ENCODE measurements around the gene DDX56.

DDX56 gene, protein sequence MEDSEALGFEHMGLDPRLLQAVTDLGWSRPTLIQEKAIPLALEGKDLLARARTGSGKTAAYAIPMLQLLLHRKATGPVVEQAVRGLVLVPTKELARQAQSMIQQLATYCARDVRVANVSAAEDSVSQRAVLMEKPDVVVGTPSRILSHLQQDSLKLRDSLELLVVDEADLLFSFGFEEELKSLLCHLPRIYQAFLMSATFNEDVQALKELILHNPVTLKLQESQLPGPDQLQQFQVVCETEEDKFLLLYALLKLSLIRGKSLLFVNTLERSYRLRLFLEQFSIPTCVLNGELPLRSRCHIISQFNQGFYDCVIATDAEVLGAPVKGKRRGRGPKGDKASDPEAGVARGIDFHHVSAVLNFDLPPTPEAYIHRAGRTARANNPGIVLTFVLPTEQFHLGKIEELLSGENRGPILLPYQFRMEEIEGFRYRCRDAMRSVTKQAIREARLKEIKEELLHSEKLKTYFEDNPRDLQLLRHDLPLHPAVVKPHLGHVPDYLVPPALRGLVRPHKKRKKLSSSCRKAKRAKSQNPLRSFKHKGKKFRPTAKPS

DNA sequence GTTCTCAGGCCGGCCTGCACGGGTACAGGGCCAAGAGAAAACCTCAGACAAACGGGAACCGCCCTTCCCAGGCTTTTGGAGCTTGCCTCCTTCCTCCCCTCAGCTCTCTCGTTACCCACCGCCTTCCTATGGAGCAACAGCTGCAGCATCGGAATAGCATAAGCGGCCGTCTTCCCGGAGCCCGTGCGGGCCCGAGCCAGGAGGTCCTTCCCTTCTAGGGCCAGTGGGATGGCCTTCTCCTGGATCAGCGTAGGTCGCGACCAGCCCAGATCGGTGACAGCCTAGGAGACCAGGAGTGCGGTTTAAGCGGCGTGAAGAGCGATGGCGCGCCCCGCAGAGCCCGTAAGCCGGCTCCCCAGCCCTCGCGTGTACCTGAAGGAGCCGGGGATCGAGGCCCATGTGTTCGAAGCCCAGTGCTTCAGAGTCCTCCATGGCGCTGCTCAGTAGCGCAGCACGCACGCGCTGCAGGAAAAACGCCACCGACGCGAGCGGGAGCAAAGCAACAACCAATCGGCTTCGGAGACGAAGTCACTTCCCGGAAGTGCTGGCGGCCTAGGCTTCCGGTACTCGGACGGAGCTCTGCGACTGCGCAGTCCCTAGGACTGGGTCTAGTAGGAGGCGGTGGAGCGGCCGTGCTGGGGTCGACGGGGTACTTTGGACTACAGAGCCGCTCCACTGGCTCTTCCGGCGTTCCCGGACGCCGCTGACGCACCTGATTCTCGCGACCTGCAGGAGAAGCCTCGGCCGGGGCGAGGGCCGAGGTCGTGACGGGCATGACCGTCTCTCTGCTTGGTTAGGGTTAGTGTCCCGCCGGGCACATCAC, at the start of gene DDX56:
Gene DDX56, minus strand, starts transcription at position 445 of the 823 bp plus-strand sequence. Its CDS starts 13 bp downstream, at position 432.
- DNase-seq (ENCODE audit: low read depth, low spot score): peak; percentile 77

DNA sequence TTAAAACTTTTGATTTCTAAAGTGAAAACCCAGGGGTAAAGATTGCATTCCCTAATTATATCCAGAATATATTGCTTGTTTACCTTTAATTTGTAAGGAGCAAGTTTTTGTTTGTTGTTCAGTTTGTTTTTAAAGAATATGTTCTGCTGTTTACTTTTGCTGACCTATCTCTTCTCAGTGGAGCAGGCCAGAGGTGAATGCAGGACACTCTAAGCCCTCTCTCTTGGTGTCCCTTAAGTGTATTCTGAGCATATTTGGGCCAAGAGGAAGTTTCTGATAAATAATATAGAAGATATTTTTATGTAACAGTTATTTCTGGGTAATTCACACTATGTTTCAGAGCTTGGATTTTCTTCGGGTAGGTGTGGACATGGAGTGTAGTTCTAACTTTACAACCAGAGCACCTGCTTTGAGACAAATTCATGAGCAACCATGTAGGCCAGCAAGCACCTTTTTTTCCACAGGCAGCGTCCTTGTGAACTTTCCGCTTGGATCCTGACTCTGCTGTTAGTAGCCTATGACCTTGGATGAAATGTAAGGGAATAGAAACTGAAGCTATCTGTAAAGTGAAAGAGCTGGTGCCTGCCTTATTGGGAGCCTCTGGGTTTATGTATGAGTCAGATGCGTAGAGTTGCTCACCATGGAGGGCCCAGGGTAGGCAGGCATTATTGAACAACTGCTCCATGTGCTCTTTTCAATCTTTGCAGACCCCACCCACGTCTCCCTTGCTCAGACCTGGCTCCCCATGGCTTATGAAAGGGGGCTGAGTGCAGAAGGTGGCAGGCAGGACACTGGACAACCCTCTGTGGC, 48.8 kb upstream of the DDX56 start:
- DNase-seq (ENCODE audit: low read depth, low spot score): no peak

DNA sequence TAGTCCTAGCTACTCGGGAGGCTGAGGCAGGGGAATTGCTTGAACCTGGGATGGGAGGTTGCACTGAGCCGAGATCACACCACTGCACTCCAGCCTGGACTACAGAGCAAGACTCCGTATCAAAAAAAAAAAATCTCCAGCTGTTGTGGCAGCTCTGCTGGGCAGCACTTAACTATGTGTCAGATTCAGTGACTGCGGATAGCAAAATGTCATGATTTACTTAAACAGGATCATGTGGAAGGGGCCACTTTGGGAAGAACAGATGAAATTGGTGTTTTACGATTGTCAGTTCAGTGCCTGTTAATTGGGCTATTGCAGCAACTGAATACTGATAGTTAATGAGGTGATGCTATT, 48.0 kb upstream of the DDX56 start:
- no peak for DNase-seq (ENCODE audit: low read depth, low spot score)

DNA sequence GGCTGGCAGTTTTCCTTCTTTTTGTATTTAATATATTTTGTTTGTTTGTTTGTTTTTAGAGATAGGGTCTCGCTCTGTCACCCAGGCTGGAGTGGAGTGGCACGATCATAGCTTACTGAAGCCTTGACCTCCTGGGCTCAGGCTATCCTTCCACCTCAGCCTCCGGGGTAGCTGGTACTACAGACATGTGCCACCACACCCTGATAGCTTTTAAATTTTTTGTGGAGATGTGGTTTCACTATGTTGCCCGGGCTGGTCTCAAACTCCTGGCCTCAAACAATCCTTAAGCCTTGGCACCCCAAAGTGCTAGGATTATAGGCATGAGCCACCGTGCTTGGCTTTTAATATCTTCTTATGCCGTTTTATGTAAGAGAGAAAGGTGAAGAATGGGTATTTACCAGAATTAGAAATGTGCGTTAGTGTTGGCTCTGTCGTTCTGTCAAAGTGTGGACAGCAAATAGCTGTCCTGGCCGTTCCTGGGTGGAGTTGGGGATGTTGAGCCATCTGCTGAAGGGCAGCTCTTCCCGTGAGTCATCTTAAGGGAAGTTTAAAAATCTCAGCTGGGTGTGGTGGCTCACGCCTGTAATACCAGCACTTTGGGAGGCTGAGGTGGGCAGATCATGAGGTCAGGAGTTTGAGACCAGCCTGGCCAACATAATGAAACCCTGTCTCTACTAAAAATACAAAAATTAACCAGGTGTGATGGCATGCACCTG, 47.5 kb upstream of the DDX56 start:
- no peak for DNase-seq (ENCODE audit: low read depth, low spot score)

DNA sequence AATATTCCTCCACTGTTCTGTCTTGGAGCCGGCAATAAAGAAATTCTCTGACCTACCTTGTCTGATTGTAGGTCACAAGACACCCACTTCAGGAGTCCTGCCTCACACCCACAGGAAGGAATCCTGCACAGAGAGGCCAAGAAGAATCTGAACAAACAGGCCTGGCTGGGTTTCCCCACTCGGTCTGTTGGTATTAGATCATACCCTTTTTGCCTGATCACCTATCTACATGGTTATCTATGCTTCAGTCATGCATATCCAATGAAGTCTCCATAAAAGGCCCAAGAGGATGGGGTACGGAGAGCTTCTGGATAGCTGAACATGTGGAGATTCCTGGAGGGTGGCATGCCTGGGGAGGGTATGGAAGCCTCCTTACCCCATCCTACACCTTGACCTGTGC, 45.0 kb upstream of the DDX56 start:
- no peak for DNase-seq (ENCODE audit: low read depth, low spot score)

DNA sequence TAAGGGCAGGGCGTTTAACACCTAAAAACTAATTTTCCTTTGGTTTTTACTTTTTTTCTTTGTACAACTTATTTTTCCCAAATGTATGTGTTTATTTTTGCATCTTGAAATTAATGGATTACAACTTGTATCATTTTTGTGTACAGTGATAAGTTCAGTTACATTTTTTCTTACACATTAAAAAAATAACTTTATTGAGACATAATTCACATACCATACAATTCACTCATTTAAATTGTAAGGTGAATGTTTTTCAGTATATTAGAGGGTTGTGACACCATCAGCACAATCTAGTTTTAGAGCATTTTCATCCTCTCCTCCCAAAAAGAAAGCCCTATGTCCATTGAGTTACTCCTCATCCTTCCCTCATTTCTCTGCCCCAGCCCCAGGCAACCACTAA, 44.3 kb upstream of the DDX56 start:
- no peak for DNase-seq (ENCODE audit: low read depth, low spot score)

DNA sequence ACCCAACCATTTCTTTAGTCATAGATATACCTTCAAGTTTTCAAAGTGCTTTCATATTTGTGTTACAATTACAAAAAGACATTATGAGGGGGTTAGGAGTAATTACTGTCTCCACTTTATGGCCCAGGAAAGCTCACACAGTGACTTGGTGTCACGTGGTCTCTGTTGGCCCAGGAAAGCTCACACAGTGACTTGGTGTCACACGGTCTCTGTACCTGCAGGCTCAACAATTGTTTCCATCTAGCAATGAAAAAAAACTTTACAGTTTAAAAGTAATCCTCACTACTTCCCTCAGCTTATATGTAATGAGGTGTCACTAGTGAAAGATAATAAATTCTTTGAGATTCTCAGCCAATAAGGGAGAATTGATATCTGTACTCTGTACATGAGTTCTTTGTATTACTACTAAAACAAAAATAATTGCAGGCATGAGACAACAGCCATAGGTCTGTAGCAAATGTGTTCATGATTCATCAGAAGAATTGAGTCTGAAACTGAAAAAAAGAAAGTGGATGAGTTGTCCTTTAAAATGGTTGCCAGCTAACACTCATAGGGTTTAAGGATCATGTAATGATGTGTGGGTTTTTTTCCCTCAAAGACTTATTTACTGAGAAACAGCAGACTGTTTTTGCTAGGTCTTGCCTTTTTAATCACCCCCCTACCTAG, 43.6 kb upstream of the DDX56 start:
- DNase-seq (ENCODE audit: low read depth, low spot score): no peak

DNA sequence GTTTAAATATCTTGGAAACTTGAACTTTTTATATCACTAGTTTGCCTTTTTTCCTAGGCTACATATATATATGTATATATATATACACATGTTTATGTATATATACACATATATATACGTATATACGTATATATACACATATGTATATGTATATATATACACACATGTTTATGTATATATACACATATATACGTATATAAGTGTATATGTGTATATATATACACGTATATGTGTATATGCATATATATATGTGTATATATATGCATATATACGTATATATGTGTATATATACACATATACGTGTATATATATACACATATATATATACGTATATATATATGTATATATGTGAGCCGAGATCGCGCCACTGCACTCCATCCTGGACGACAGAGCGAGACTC, 42.8 kb upstream of the DDX56 start:
- DNase-seq (ENCODE audit: low read depth, low spot score): no peak

DNA sequence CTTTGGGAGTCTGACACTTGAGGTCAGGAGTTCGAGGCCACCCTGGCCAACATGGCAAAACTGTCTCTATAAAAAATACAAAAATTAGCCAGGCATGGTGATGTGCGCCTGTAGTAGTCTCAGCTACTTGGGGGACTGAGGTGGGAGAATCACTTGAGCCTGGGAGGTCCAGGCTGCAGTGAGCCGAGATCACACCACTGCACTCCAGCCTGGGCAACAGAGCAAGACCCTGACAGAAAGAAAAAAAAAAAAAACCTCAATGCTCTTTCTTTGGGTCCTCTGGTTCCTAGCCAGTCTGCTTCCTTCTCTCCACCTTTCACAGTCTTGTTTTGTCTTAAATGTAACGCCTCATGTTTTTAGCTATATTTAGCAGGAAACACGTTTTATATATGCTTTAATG, 42.1 kb upstream of the DDX56 start:
- no peak for DNase-seq (ENCODE audit: low read depth, low spot score)

DNA sequence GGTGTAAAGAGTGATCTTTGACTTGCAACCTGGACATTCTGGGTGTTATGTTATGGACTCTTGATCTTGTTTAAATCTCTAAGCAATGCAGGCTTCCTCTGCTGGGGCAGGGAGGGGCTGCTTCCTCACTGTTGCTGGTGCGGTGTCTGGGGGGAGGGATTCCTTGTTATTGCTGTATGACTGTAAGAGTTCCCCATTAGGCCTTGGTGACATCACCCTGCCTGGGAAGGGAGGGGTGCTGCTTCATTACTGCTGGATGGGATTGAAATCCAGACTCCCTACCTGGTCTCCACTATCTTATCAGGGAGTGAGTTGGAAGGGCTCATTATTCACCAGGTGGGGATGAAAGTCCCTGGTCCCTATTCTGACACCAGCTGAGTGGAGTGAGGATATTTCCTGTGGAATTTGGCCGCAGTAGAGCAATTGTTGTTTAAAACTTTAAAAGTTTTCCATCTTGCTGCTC, 41.5 kb upstream of the DDX56 start:
- DNase-seq (ENCODE audit: low read depth, low spot score): no peak

DNA sequence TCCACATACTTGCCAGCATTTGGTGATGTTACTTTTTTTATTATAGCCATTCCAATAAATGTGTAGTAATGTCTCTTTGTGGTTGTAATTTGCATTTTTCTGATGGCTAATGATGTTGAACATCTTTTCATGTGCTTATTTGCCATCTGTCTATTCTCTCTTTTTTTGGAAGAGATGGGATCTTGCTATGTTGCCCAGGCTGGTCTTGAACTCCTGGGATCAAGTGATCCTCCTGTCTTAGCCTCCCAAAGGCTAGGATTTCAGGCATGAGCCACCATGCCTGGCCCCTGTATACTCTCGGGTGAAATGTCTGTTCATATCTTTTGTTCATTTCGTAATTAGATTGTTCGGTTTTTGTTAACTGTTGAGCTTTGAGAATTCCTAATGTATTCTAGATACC, 36.1 kb upstream of the DDX56 start:
- no peak for DNase-seq (ENCODE audit: low read depth, low spot score)

DNA sequence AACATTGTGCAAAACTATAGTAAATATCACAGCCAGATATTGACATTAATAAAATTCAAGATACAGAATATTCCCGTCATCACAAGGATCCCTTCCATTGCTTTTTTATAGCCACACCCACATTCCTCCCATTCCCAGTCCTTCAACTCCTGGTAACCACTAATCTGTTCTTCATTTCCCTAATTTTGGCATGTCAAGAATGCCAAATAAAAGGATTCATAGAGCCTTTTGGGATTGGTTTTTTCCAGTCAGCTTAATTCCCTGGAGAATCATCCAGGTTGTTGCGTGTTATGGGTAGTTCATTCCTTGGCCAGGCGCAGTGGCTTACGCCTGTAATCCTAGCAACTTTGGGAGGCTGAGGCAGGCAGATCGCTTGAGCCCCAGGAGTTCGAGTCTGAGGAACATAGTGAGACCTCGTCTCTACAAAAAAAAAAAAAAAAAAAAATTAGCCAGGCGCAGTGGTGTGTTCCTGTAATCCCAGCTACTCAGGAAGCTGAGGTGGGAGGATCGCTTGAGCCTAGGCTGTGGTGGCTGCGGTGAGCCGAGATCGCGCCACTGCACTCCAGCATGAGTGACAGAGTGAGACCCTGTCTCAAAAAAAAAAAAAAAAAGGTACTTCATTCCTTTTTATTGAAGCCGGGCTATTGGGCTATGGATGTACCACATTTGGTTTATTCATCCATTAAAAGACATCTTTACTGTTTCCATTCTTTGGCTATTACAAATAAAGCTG, 35.4 kb upstream of the DDX56 start:
- no peak for DNase-seq (ENCODE audit: low read depth, low spot score)

DNA sequence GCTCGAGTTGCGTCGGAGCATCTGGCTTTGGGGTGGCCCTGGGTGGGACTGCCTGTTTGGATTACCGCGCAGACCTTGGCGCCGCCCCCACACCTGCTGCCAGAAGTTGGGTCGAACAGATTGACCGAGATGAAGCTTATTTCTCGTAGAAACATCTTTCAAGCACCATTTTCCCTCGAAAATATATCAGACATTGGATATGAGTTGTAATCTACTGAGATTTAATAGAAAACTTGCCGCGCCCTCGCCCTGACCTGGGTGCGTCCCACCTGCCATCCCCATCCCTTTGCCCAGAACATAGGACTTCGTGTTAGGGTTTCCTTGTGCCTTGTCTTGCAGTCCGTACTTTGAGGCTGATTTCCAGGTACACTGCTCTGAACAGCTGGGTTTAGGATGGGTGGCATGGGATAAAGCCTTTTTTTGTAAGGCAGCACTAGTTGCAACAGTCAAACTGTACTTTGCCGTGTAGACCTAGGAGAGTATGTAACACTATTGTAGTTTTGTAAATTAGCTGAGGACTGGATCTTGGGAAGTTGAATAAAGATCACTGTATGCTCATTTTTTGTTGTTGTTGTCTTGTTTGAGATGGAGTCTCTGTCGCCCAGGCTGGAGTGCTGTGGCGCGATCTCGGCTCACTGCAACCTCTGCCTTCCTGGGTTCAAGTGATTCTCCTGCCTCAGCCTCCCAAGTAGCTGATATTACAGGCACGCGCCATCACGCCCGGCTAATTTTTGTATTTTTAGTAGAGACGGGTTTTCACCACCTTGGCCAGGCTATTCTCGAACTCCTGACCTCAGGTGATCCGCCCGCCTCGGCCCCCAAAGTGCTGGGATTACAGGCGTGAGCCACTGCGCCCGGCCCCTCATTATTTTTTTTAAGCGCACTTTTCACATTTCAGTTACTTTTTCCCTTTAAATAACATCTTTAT, 33.7 kb upstream of the DDX56 start:
- DNase-seq (ENCODE audit: low read depth, low spot score): no peak

DNA sequence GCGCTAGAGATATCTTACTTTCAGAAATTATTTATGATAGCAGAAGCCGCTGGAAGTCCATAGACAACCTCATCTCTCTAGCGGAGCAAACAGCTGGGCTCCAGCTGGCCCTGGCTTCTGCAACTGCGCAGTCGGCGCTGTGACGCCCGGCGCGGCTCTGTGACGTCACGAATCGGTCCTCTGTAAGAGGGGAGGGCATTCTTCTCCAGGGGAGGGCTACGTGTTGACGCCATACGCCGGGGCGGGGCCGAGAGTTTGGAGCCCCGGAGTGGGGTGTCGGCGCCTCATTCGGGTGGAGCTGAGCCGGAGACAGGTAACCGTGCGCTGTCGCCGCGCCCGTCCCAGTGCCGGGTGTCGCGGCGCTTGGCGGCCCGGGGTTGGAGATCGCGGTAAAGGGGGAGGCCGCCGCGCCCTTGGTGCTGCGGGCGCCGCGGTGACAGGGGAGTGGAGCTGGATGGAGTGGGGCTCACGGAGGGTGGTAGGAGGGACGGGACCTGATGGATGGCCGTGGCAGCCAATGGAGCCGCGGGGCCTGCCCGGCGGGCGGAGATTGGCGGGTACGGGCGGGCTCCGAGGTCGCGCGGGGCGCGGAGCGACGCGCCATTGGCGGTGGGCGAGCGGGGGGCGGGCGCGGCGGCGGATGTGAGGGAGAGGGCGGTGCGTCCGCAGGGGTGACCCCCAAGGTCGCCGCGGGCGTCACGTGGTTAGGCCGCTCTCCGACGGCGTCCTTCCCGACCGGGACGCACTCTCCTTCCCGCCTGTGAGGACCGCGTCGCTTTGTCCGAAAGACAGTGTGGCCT, 32.8 kb upstream of the DDX56 start, which contains the start of gene OGDH:
Gene OGDH, plus strand, starts transcription at position 287 of the 800 bp plus-strand sequence. CDS start 17,717 bp downstream, outside the sequence.
- DNase-seq (ENCODE audit: low read depth, low spot score): peak; percentile 95

DNA sequence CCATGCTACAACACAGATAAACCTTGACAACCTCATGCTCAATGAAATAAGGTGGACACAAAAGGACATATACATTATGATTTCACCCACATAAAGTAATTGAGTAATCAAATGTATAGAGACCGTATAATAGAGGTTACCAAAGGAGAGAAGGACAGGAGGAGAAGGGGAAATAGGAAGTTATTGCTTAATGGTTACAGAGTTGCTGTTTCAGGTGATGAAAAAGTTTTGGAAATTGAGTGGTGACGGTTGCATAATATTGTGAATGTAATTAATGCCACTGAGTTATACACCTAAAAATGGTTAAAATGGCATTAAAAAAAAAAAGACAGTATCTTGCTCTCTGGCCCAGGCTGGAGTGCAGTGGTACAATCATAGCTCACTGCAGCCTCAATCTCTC, 31.2 kb upstream of the DDX56 start:
- no peak for DNase-seq (ENCODE audit: low read depth, low spot score)

DNA sequence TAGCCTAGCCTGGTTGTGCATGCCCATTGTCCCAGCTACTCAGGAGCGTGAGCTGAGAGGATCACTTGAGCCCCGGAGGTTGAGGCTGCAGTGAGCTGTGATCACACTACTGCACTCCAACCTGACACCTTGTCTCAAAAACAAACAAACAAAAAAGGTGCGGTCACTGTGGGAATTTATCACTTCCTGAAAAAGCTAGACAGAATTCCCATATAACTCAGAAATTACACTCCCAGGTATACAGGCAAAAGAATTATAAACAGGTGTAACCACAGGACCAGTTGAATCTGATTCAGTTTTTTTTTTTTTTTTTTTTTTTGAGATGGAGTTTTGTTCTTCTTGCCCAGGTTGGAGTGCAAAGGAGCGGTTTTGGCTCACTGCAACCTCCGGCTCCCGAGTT, 29.5 kb upstream of the DDX56 start:
- DNase-seq (ENCODE audit: low read depth, low spot score): no peak

DNA sequence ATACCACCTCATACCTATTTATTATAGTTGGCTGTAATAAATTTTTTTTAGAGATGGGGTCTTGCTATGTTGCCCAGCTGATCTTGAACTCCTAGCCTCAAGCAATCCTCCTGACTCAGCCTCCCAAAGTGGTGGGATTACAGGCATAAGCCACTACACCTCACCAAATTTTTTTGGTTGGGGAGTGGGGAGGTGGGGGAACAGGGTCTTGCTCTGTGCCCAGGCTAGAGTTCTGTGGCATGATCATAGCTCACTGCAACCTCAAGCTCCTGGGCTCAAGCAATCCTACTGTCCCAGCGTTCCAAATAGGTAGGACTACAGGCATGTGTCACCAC, 28.8 kb upstream of the DDX56 start:
- DNase-seq (ENCODE audit: low read depth, low spot score): no peak

DNA sequence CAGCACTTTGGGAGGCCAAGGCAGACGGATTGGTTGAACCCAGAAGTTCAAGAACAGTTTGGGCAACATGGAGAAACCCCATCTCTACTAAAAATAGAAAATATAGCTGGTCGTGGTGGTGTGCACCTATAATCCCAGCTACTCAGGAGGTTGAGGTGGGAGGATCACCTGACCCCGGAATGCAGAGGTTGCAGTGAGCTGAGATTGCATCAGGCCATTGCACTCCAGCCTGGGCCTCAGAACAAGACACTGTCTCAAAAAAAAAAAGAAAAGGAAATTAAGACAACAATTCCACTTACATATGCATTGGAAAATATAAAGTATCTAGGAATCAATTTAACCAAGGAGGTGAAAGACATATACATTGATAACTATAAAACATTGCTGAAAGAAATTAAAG, 25.5 kb upstream of the DDX56 start:
- no peak for DNase-seq (ENCODE audit: low read depth, low spot score)

All from brain pericyte (primary cell).